Activated T-helper 2 cell treated with anti-CD3 and anti-CD28 coated beads, Interferon-gamma antibody, Interleukin-2, Interleukin-4, amounts not matched to agents 10 μg/mL and 5 μg/mL and 100 μg/mL, durations not matched to agents 14 hours and 24 hours and 36 hours (primary cell): Measurements from ENCODE around the gene PTPRN2. TPM values are rescaled to one million over a fixed set of nuclear protein-coding genes. Genes with fewer than 3 reads are reported as not detected.

ENCODE experiments used
- DNase-seq: peaks from one replicate; pipeline ENCODE4 v3.0.0; 2021; ENCODE audit warnings: low spot score
- H3K27ac Mint-ChIP-seq: one replicate; pipeline ENCODE4 v1.8.0; 2021; ENCODE audit warnings: mixed read lengths
- H3K27me3 Mint-ChIP-seq: one replicate; pipeline ENCODE4 v1.8.0; 2021; ENCODE audit warnings: low read depth, mixed read lengths
- H3K36me3 Mint-ChIP-seq: one replicate; pipeline ENCODE4 v1.8.0; 2021; ENCODE audit warnings: low read depth, mixed read lengths
- H3K4me1 Mint-ChIP-seq: one replicate; pipeline ENCODE4 v1.8.0; 2021; ENCODE audit warnings: low read depth, mixed read lengths
- H3K4me3 Mint-ChIP-seq: one replicate; pipeline ENCODE4 v1.8.0; 2021; ENCODE audit warnings: low read depth, mild to moderate bottlenecking, moderate library complexity, mixed read lengths
- H3K9me3 Mint-ChIP-seq: one replicate; pipeline ENCODE4 v1.8.0; 2021; ENCODE audit warnings: mixed read lengths
- intact Hi-C: fragments of 100-400 bp; cut with micrococcal nuclease; formaldehyde crosslinking; loops from one replicate; pipeline ENCODE4 v1.15.1; 2023
- total RNA-seq: library from RNA; stranded (reverse); gene quantifications from 2 replicates; pipeline ENCODE4 v1.2.3, GENCODE V29; 2022

PTPRN2 gene
- total RNA-seq, 1 donor from 2014 or later = 1.3 TPM

- DNase-seq = no peak
- no peaks in the 10 kb centered on the region for H3K36me3 Mint-ChIP-seq
- H3K27ac Mint-ChIP-seq = no peak overlapping the region
- H3K4me1 Mint-ChIP-seq = no peaks in the 10 kb centered on the region
- H3K4me3 Mint-ChIP-seq = no peak overlapping the region
- peaks cover 34% of the 10 kb centered on the region for H3K9me3 Mint-ChIP-seq
- intact Hi-C loops = no loop called here
- H3K27me3 Mint-ChIP-seq = no peaks in the 10 kb centered on the region
Measured at GRCh38 chr7:158124671-158125079, 462.9 kb downstream of the PTPRN2 start.

GRCh38 chr7:158123753-158124152 is 463.9 kb downstream of the PTPRN2 start:
- Mint-ChIP-seq H3K4me3 (no peak overlapping the region), H3K27ac (no peak overlapping the region), H3K27me3 (no peaks in the 10 kb centered on the region), H3K9me3 (peaks cover 44% of the 10 kb centered on the region), H3K4me1 (no peaks in the 10 kb centered on the region), H3K36me3 (no peaks in the 10 kb centered on the region)
- intact Hi-C loops = no loop called here
- no peak for DNase-seq

- no peak for DNase-seq
- Mint-ChIP-seq H3K9me3 (peaks cover 44% of the 10 kb centered on the region), H3K4me1 (no peaks in the 10 kb centered on the region), H3K27ac (no peak overlapping the region), H3K36me3 (no peaks in the 10 kb centered on the region), H3K4me3 (no peak overlapping the region), H3K27me3 (no peaks in the 10 kb centered on the region)
- intact Hi-C loops = no loop called here
Measured at GRCh38 chr7:158123214-158123613, 464.4 kb downstream of the PTPRN2 start.

GRCh38 chr7:158121441-158122045 is 466.1 kb downstream of the PTPRN2 start:
- DNase-seq = no peak
- intact Hi-C loops = no loop called here
- no peak overlapping the region for H3K27ac Mint-ChIP-seq
- no peaks in the 10 kb centered on the region for H3K4me1 Mint-ChIP-seq
- H3K27me3 Mint-ChIP-seq = no peaks in the 10 kb centered on the region
- peaks cover 57% of the 10 kb centered on the region for H3K9me3 Mint-ChIP-seq
- H3K36me3 Mint-ChIP-seq = no peaks in the 10 kb centered on the region
- H3K4me3 Mint-ChIP-seq = no peak overlapping the region

- peaks cover 60% of the 10 kb centered on the region for H3K9me3 Mint-ChIP-seq
- no peak overlapping the region for H3K4me3 Mint-ChIP-seq
- intact Hi-C loops = no loop called here
- no peaks in the 10 kb centered on the region for H3K36me3 Mint-ChIP-seq
- DNase-seq = no peak
- no peaks in the 10 kb centered on the region for H3K4me1 Mint-ChIP-seq
- no peak overlapping the region for H3K27ac Mint-ChIP-seq
- no peaks in the 10 kb centered on the region for H3K27me3 Mint-ChIP-seq
Measured at GRCh38 chr7:158120716-158121115, 466.9 kb downstream of the PTPRN2 start.

GRCh38 chr7:158120316-158120715 is 467.3 kb downstream of the PTPRN2 start:
- peaks cover 57% of the 10 kb centered on the region for H3K9me3 Mint-ChIP-seq
- H3K27ac Mint-ChIP-seq = no peak overlapping the region
- H3K4me3 Mint-ChIP-seq = no peak overlapping the region
- H3K36me3 Mint-ChIP-seq = no peaks in the 10 kb centered on the region
- intact Hi-C loops = no loop called here
- H3K4me1 Mint-ChIP-seq = no peaks in the 10 kb centered on the region
- no peaks in the 10 kb centered on the region for H3K27me3 Mint-ChIP-seq
- no peak for DNase-seq

GRCh38 chr7:158117341-158118222 is 470.0 kb downstream of the PTPRN2 start:
- peaks cover 68% of the 10 kb centered on the region for H3K9me3 Mint-ChIP-seq
- DNase-seq = no peak

GRCh38 chr7:158116235-158116634 is 471.4 kb downstream of the PTPRN2 start:
- peaks cover 64% of the 10 kb centered on the region for H3K9me3 Mint-ChIP-seq
- no peaks in the 10 kb centered on the region for H3K27me3 Mint-ChIP-seq
- H3K4me1 Mint-ChIP-seq = no peaks in the 10 kb centered on the region
- no peak overlapping the region for H3K4me3 Mint-ChIP-seq
- no peak for DNase-seq
- intact Hi-C loops = no loop called here
- H3K36me3 Mint-ChIP-seq = no peaks in the 10 kb centered on the region
- no peak overlapping the region for H3K27ac Mint-ChIP-seq

More at GRCh38 chr7:158117341-158118222, 470.0 kb downstream of the PTPRN2 start:
- Mint-ChIP-seq H3K27ac (no peak overlapping the region), H3K4me1 (no peaks in the 10 kb centered on the region), H3K27me3 (no peaks in the 10 kb centered on the region), H3K4me3 (no peak overlapping the region), H3K36me3 (no peaks in the 10 kb centered on the region)
- intact Hi-C loops = no loop called here

GRCh38 chr7:158114056-158114850 is 473.4 kb downstream of the PTPRN2 start:
- Mint-ChIP-seq H3K27me3 (no peaks in the 10 kb centered on the region), H3K36me3 (no peaks in the 10 kb centered on the region), H3K27ac (no peak overlapping the region), H3K4me3 (no peak overlapping the region), H3K9me3 (peaks cover 61% of the 10 kb centered on the region), H3K4me1 (no peaks in the 10 kb centered on the region)
- no peak for DNase-seq
- intact Hi-C loops = no loop called here

GRCh38 chr7:158113321-158114025 is 474.1 kb downstream of the PTPRN2 start:
- H3K9me3 Mint-ChIP-seq = peaks cover 61% of the 10 kb centered on the region
- no peak for DNase-seq
- no peak overlapping the region for H3K27ac Mint-ChIP-seq
- no peaks in the 10 kb centered on the region for H3K4me1 Mint-ChIP-seq
- no peaks in the 10 kb centered on the region for H3K27me3 Mint-ChIP-seq
- intact Hi-C loops = no loop called here
- no peaks in the 10 kb centered on the region for H3K36me3 Mint-ChIP-seq
- no peak overlapping the region for H3K4me3 Mint-ChIP-seq

GRCh38 chr7:158112571-158113320 is 474.9 kb downstream of the PTPRN2 start:
- H3K4me1 Mint-ChIP-seq = no peaks in the 10 kb centered on the region
- no peak overlapping the region for H3K4me3 Mint-ChIP-seq
- no peak for DNase-seq
- H3K27me3 Mint-ChIP-seq = no peaks in the 10 kb centered on the region
- H3K36me3 Mint-ChIP-seq = no peaks in the 10 kb centered on the region
- H3K9me3 Mint-ChIP-seq = peaks cover 68% of the 10 kb centered on the region
- intact Hi-C loops = no loop called here
- H3K27ac Mint-ChIP-seq = no peak overlapping the region
